Measurements from ENCODE around the gene MBNL2.

GRCh38 chr13:97272526-97272925, 50.4 kb downstream of the MBNL2 start:
- TF ChIP-seq CTCF (IDR thresholded peaks at IDR 0.05; ENCODE audit: poor library complexity) (no peak), EZH2 (IDR thresholded peaks at IDR 0.05; ENCODE audit: borderline replicate concordance) (no peak), EZH2phosphoT487 (IDR thresholded peaks at IDR 0.05; ENCODE audit: low read depth, severe bottlenecking, unreplicated experiment) (no peak)
